Adrenal gland (tissue), 12 donors: ENCODE results near the gene NRM. TPM values are rescaled to one million over a fixed set of nuclear protein-coding genes. Genes with fewer than 3 reads are reported as not detected.

Experiments used
- DNase-seq, 7 donors: peaks; one replicate each; pipeline ENCODE4 v3.0.0-alpha.2; 2019 to 2020
- H3K27ac ChIP-seq, 5 donors: fragments of 200-600 bp; sonication (generic) in 4 of 5; 1 replicate in 3 of 5; 2 replicates in 2 of 5; pipeline versions ENCODE4 v1.5.1 to v1.8.0; 2016 to 2020; ENCODE audit warnings: mild to moderate bottlenecking in 1 of 5
- H3K27me3 ChIP-seq: fragments of 200-600 bp; 2 replicates; pipeline ENCODE4 v1.8.0; 2021
- H3K36me3 ChIP-seq, 2 donors: fragments of 200-600 bp; replicated peaks in 1 of 2; 1 replicate in 1 of 2; 2 replicates in 1 of 2; pipeline versions ENCODE4 v1.5.1 to v1.8.0; 2018 to 2022
- H3K4me1 ChIP-seq, 2 donors: fragments of 200-600 bp; replicated peaks in 1 of 2; 1 replicate in 1 of 2; 2 replicates in 1 of 2; pipeline versions ENCODE4 v1.5.1 to v1.8.0; 2018 to 2021
- H3K4me3 ChIP-seq, 4 donors: fragments of 200-600 bp; sonication (generic) in 3 of 4; one replicate each; pipeline ENCODE4 v1.5.1; 2016 to 2018
- H3K9me3 ChIP-seq, 3 donors: fragments of 200-600 bp; sonication (generic) in 1 of 3; replicated peaks in 1 of 3; 1 replicate in 2 of 3; 2 replicates in 1 of 3; pipeline versions ENCODE4 v1.5.1 to v1.8.0; 2016 to 2021
- POLR2A ChIP-seq, 2 donors: fragments of 450-650 bp; IDR thresholded peaks; one replicate each; pipeline ENCODE4 v1.6.1; 2017; ENCODE audit warnings: antibody characterized with exemption in 2 of 2, mild to moderate bottlenecking in 2 of 2, moderate library complexity in 1 of 2
- WGBS, 4 donors: extraction: QIAGEN DNeasy Blood & Tissue Kit in 2 of 4; methylation state at CpG; one replicate each; pipeline versions ENCODE4 v1.1.5 to v1.1.7; 2013 to 2017; 5-methylcytosine and 5-hydroxymethylcytosine counted together
- intact Hi-C, 2 donors: fragments of 100-400 bp; cut with DNase I; formaldehyde crosslinking; loops; one replicate each; pipeline versions ENCODE4 v1.14.1 to v1.15.0; 2022 to 2023
- polyA plus RNA-seq, 3 donors: library from polyadenylated mRNA; stranded (reverse); fragments of 200-250 nt in 2 of 3; fragments of 350-450 nt in 1 of 3; fragmentation: Illumina TruSeq in 1 of 3; extraction: RNeasy Lipid Tissue Mini Kit (QIAGEN cat#74804) in 1 of 3; gene quantifications; one replicate each; pipeline ENCODE4 v1.2.3, GENCODE V29; 2013 to 2014
- total RNA-seq, 9 donors: library from RNA; depleted of rRNA in 4 of 9; stranded (reverse); fragments of >200 nt in 4 of 9; fragments of 120-200 nt in 1 of 9; fragmentation: NEBNext Ultra II Directional in 1 of 9; extraction: Animal tissue kit (Norgen Biotek cat#: 25700) in 1 of 9; gene quantifications; one replicate each; pipeline versions ENCODE4 v1.1.0 to v1.2.4, GENCODE V29; 2013 to 2023
- TF ChIP-seq, protein P1 (sequence below), 6 experiments: fragments of 450-650 bp in 4 of 6; fragments of 200-600 bp in 2 of 6; sonication (generic) in 1 of 6; IDR thresholded peaks; 1 replicate in 5 of 6; 2 replicates in 1 of 6; pipeline versions ENCODE4 v1.5.1 to v1.8.0; 2016 to 2021; ENCODE audit warnings: antibody characterized with exemption in 6 of 6, mild to moderate bottlenecking in 2 of 6, moderate library complexity in 1 of 6
- donor health status: healthy with polysubstance abuse.
- donor health status: Bipolar disorder and iron deficiency.
- donor health status: DM: yes; HTN: yes; CAD: no.
- donor health status: DM: no; HTN: no; CAD: no.
- donor health status: DM: no; HTN: no; CAD: no.
- donor health status: DM: yes; HTN: yes; CAD: no.

The NRM gene
- total and polyA plus RNA-seq, 12 donors, result 1.8 to 39.3 (median 10.7) TPM

DNA sequence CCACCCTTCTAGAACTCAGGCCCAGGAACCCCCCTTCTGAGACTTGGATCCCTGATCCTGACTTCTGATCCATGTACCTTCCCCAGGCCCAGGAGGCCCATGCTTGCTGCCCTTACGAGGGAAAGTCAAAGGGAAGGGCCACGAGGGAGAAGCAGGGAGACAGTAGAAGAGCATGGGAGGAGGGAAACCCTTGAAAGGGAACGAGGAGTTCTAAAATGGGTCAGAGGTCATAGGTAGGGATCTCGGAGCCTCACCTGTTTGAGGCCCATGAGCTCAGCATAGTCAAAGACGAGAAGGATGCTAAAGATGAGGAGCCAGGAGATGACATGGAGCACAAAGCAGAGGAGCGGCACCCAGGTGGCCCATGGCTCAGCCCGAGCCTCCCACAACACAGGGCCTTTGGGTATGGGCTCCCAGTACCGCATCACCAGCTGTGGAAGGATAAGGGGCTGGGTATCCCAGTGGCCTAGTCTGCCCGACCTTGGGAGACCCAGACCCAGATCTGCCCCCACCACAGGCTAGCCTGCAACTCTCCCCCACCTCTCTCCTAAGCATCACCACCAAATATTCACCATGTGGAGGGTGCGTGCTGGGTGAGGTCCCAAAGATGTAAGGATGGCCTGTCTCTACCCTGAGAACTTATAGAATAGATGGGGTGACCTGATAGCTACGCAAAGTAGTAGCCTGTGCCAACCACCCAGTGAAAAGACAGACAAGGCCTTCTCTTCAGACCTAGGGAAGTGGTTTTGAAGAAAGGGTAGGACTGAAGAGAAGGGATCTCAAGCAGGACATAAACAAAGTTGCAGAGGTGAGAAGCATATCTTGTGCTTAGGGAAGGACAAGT, 1.5 kb downstream of the NRM start:
- intact Hi-C loops, result no loop called here
- WGBS, 4 donors, result 88 to 93% (median 91%) methylated on average over 10 to 11 of the region's 11 CpGs
- peak overlapping the region in 3 of 5 donors; percentile 79 to 84 (median 80) for H3K27ac ChIP-seq
- peaks cover 31 to 47% of the 10 kb centered on the region in 2 donors for H3K4me1 ChIP-seq
- no peaks in the 10 kb centered on the region for H3K36me3 ChIP-seq
- H3K27me3 ChIP-seq, result no peaks in the 10 kb centered on the region
- TF ChIP-seq POLR2A (IDR thresholded peaks at IDR 0.05), result no peak
- TF ChIP-seq, protein P1, sequence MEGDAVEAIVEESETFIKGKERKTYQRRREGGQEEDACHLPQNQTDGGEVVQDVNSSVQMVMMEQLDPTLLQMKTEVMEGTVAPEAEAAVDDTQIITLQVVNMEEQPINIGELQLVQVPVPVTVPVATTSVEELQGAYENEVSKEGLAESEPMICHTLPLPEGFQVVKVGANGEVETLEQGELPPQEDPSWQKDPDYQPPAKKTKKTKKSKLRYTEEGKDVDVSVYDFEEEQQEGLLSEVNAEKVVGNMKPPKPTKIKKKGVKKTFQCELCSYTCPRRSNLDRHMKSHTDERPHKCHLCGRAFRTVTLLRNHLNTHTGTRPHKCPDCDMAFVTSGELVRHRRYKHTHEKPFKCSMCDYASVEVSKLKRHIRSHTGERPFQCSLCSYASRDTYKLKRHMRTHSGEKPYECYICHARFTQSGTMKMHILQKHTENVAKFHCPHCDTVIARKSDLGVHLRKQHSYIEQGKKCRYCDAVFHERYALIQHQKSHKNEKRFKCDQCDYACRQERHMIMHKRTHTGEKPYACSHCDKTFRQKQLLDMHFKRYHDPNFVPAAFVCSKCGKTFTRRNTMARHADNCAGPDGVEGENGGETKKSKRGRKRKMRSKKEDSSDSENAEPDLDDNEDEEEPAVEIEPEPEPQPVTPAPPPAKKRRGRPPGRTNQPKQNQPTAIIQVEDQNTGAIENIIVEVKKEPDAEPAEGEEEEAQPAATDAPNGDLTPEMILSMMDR (IDR thresholded peaks at IDR 0.05), result no peak
- DNase-seq, result no peak
- H3K4me3 ChIP-seq, result no peak overlapping the region
- H3K9me3 ChIP-seq, result no peaks in the 10 kb centered on the region

DNA sequence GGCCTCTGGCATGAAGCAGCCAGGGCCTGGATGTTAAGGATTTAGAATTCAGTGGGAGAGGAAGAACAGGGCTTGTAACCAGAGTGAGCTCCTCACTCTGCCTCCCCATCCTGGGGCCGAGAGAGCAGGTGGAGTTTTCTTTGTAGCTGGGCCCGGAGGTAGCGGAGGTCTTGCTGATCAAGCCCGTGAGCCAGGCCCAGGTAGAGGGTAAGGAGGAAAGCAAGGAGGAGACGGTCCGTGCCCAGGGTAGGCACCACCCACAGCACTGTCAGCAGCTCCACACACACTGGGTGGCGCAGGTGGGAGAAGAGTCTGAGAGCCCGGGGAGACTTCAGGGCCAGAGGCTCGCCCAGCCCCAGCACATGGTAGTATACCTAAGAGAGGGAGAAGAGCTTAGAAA, 2.2 kb downstream of the NRM start:
- 82 to 96% (median 95%) methylated on average over 7 to 9 of the region's 9 CpGs for WGBS, 4 donors
- Histone ChIP-seq H3K4me1 (peaks cover 37 to 54% of the 10 kb centered on the region in 2 donors), H3K27ac (peak overlapping the region in 2 of 5 donors; percentile 95 to 97), H3K27me3 (no peaks in the 10 kb centered on the region), H3K4me3 (no peak overlapping the region), H3K36me3 (no peaks in the 10 kb centered on the region), H3K9me3 (no peaks in the 10 kb centered on the region)
- TF ChIP-seq POLR2A (IDR thresholded peaks at IDR 0.05), result no peak
- TF ChIP-seq, protein P1 (IDR thresholded peaks at IDR 0.05), result no peak
- DNase-seq, result no peak
- intact Hi-C loops, result no loop called here

- Histone ChIP-seq H3K36me3 (no peaks in the 10 kb centered on the region), H3K27ac (peak overlapping the region; percentile 94 to 98 (median 95)), H3K9me3 (no peaks in the 10 kb centered on the region), H3K4me1 (peaks cover 43 to 61% of the 10 kb centered on the region in 2 donors), H3K4me3 (peak overlapping the region in 3 of 4 donors; percentile 51 to 87 (median 72)), H3K27me3 (no peaks in the 10 kb centered on the region)
- no peak for TF ChIP-seq POLR2A (IDR thresholded peaks at IDR 0.05)
- TF ChIP-seq, protein P1 (IDR thresholded peaks at IDR 0.05), result peak in 1 of 6 experiments; percentile 8
- peak in 3 of 7 donors; percentile 21 to 47 (median 32) for DNase-seq
- intact Hi-C loops, result loop anchor here (2.0 kb wide), 1 partner anchor 33 kb away; the partner anchor contains the start of gene TUBB (in 2 of the 2)
- WGBS, 4 donors, result 17 to 58% (median 23%) methylated on average over 7 to 22 of the region's 22 CpGs
These were observed 2.9 kb downstream of the NRM start for GRCh38 chr6:30687659-30688431.
